HT-29 (cell line): Measurements from ENCODE around the gene TP63. TPM values are rescaled to one million over a fixed set of nuclear protein-coding genes. Genes with fewer than 3 reads are reported as not detected.
"Not testable (repeated sequence)": the region's sequence is repeated elsewhere in the genome, so short reads cannot be mapped to it uniquely, and the experiment has no call there.

ENCODE experiments used
- DNase-seq: peaks from one replicate; pipeline ENCODE4 v3.0.0-alpha.2; 2015; ENCODE audit warnings: low spot score
- total RNA-seq: library from RNA; depleted of rRNA; stranded (reverse); fragments of >200 nt; shearing (Covaris generic); gene quantifications from 2 replicates; pipeline ENCODE4 v1.2.3, GENCODE V29; 2014; rRNA removed

Gene TP63
- total RNA-seq = not detected in 2 replicates

DNA sequence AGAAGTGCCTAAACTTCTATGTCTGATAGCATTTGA is at the start of gene TP63:
TP63 (plus strand) TSS at position 17 of the 36 bp plus-strand sequence. CDS start 127 bp downstream, outside the sequence.
- no peak for DNase-seq

DNA sequence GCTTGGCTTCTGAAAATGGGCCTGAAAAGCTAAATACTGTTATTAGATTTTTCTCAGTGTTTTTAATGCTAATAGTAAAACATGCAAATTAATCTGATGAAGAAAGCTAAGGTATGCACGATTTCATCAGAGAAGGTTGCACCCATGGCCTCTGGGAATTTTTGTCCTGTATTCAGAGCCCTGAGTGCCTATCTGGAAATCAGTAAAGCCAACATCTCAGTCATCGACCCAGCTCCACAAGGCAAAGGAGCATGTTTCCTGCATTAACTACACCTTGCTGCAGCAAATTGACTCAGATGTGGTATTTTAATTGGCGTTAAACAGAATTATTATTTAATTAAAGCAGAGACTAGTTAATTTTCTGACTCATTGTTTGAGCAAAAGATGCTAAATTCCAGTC is 49.0 kb upstream of the TP63 start:
- DNase-seq = no peak

DNA sequence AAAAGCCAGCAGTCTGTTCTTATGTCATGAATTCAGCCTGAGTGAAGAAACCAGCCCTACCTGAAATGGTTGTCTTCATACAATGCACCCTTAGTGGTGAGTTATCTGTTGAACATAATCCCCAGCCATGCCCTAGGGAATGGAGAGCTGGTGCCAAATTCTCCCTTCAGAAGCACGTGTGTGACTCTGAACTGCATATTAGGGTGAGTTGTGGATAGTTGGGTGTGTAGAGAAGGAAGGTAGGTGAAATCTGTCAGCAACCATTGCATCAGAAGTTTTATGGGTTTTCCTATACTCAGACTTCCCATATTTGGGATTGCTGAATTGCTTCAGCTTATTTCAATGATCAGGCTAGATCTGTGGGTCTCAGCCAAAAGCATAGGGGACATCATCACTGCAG is 46.5 kb upstream of the TP63 start:
- no peak for DNase-seq

DNA sequence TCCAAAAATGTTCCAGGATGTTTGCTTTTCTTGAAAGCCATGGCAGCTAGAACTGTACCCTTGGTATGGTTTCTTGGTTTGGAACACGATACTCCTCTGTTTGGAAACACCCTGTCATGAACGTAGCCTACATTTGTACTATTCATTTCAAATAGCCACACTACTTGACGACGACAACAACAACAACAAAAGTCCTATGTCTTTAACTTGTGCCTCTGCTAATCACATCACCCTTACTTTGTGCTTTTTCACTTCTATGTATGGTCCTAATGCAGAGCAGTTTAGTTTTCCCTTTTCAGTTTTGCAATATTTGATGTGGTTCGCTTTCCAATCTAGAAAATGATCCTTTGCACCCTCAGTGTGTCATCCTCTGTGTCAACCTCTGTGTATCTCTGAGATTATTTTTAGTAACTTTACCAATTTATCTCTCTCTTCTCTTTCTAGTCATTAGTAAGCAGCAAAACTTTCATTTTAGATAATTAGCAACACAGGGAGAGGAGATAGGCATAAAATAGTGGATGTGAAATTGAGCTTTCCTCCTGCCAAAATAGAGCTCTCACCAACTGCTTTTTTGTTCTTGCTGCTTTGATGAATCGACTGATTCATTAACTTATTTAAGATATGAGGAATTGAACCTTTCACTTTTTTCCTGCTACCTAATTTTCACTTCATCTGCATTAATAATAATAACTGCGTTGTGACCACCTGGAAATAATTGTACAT is 44.1 kb upstream of the TP63 start:
- DNase-seq = no peak

DNA sequence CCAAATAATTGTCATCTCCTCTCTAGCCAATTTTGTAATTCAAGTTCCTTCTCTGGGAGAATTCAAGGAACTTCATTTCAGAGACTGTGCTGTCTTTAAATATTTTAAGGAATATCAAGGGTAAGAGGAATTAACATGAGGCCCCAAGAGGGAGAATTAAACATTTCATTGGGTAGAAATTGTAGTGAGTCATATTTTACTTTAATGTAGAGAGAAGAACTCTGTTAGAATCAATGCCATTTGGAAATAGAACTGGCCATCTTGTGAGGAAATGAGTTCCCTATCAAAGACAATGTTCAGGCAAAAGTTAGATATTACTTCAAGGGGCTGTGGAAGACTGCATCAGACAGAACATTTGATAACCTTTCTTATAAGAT is 43.5 kb upstream of the TP63 start:
- DNase-seq = no peak

DNA sequence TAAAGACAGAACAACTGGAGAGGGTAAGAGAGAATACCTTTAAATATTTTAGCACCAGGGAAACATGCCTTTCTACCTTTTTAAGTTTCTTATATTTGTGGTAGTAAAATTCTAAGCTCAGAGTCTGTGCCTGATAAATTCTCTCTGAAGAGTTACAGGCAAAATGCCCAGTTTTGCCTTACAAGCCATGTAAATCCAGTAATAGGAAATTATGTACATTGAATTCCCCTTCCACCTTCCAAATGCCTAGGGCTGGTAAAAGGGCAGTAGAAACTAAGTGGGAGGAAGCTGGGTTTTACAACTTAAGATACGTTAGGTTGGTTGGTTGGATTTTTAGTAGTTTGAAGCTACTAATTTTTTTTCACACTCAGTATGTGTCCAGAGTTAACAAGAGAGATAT is 43.1 kb upstream of the TP63 start:
- no peak for DNase-seq

DNA sequence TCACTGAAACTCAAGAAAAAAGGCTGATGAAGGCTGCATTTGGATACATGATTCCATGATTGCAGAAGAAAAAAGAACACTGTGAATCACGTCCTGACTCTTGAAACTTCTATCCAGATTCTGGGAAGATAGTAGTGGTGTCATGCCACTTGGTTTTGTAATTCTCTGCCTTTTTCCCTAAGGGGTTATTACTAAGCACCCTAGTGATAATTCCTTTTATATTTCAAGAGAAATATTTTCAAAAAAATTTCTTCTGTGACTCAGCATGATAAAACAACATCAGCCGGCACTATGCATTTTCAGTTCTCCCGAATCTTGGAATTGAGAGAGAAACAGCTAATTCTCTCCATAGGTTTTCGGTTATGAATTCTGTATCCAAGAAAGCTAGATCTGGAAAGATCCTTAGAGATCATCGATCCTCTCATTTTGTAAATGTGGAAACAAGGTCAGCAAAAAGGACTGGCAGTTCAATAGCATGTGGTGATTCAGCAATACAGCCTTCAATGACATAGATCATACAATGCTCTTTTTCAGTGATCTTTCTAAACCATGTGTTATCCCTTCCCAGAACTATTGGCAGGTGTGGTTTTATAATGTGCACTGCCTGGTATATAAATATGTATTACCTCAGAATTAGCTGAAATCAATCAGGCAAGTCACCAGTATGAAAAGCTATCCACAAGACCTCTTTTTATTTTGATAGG is 42.6 kb upstream of the TP63 start:
- DNase-seq = no peak

DNA sequence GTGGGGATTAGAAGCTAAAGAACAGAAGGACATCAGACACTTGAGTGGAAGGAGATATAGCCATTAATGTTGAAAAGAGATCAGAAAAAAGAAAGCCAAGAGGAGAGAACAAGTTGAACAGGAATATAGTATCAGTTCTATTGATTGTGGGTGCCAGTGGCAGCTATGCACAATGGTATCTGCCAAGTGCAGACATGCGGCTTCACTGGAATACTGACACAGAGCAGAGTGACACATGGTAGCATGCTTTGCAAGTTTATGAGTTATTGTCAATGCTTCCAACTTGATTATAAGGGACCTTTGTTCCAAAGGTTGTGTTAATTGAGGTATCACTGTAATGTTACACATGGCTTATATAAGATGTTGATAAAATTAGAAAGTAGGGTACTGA is 42.0 kb upstream of the TP63 start:
- no peak for DNase-seq

DNA sequence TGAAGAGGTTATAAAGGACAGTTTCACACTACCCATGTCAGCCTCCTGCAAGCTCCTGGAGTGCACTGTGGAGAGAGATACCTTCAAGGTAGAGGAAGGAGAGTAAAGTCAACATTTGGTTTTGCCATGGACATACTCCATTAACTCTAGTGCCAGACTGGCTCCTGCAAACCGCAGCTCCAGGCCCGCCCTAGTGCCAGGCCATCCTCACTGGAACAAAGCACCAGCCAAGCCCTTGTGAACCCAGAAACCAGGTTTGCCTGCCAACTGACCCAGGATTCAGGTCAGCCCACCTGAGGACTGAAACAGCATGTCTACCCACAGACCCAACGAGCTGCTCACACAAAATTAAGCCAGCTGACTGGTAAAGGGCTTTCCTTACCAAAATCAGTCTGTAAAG is 41.0 kb upstream of the TP63 start:
- DNase-seq = no peak

DNA sequence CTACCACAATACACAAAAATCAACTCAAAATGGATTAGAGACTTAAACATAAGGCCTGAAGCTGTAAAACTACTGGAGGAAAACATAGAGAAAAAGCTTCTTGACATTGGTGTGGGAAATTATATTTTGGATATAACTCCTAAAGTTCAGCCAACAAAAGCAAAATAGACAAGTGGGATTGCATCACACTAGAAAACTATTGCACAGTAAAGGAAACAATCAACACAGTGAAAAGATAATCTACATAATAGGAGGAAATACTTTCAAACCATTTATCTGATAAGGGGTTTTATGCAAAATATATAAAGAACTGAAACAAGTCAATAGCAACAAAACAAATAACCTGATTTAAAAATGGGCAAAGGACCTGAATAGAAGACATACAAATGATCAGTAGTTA is 37.6 kb upstream of the TP63 start:
- DNase-seq = no peak

DNA sequence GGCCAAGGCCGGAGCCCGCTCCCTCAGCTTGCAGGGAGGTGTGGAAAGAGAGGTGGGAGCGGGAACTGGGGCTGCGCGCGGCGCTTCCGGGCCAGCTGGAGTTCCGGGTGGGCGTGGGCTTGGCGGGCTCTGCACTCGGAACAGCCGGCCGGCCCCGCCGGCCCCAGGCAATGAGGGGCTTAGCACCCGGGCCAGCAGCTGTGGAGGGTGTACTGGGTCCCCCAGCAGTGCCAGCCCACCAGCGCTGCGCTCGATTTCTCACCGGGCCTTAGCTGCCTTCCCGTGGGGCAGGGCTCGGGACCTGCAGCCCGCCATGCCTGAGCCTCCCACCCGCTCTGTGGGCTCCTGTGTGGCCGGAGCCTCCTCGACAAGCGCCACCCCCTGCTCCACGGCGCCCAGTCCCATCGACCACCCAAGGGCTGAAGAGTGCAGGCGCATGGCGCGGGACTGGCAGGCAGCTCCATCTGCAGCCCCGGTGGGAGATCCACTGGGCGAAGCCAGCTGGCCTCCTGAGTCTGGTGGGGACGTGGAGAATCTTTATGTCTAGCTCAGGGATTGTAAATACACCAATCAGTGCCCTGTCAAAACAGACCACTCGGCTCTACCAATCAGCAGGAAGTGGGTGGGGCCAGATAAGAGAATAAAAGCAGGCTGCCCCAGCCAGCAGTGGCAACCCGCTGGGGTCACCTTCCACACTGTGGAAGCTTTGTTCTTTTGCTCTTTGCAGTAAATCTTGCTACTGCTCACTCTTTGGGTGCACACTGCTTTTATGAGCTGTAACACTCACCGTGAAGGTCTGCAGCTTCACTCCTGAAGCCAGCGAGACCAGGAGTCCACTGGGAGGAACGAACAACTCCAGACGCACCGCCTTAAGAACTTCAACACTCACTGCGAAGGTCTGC is 34.9 kb upstream of the TP63 start:
- DNase-seq = not testable (repeated sequence)

DNA sequence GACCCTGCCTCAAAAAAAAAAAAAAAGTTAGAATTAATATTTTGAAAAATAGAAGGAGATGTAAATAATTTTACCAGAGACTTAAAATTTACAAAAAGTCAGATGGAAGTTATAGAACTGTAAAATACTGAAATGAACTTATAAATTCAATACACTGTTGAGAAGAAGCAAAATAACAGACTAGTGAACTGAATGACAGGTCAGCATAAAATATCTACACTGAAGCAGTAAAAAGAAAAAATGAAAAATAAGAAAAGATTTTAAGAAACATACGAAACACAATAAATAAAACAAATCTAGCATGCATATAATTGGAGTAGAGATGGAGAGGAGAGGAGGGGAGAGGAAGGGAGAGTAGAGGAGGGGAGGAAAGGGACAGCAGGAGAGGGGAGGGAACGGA is 33.3 kb upstream of the TP63 start:
- DNase-seq = no peak

DNA sequence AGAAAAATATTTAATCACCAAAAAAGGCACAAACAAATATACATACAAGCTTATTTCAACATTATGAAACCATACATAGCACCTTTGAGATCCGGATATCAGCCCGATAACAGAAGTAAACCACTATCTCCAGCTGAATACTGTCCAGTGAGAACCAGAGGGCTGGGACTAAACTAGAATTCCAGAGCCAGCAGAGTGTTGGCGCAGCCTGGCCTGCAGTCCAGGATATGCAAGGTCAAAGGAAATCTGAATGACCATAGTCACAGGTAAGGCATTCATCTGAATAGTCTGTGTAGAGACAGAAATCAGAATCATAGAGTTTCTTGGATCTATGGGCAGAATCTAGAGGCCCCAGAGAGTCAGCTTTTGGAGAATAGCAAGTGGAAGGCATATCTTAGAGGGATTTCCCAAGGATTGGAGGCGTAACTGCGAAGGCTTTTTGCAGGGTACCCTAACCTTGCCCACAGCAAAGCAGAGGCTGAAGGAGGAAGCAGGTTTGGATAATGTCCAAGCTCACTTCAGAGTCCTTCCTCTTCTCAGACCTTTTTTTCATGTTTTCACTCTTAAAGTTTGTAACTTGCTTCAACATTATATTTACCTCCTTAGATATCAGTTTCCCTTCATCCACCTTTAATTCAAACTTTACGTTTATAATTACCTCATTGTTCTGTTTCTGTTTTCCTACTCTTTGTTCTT is 32.5 kb upstream of the TP63 start:
- DNase-seq = no peak

DNA sequence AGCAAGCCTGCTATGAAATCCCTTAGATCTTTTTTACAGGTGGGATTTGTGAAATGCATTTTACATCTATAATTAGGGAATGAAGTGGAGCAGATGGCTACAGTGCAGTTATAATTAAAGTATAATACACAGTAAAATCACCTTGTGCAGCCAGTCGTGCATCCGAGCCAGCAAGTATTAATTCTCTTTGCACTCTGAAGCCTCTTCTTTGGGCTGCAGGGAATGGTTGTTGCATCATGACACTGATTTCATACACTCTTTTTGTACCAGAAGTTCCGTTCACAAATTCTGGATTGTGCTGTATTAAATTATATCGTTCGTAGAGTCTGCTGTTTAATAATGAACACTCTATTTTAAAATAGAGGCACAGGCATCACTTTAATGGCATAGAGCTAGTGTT is 28.7 kb upstream of the TP63 start:
- DNase-seq = no peak

DNA sequence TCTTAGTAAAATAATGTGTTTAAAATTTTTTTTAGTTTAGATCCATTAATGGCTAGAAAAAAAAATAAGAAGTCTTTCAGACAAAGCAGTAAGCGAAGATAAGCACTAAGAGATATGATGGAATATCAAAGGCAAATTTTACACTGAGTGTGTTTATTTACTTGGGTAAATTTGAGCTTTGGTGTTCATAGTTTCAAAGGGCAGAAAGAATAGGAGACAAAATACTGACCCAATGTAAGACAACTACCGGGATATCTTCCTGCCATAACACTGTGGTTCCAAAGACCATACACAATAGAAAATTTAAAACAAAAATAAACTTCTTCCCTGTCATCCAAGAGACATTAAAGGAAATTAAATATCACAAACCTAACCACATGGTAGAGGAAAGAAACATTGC is 25.5 kb upstream of the TP63 start:
- no peak for DNase-seq

DNA sequence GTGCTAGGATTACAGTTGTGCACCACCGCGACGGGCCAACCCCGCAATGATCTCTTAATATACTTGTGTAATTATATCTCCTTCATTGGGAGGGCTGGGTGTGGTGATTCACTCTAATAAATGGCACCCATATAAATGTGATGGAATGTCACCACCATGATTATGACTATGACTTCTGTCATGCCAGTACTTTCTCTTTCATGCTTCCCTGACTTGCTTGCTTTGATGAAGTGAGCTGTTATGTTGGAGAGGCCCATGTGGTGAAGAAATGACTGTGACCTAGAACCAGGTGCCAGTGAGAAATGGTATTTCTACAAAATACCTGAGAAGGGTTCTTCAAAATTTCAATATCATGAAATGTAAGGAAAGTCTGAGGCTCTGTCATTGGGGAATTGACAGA is 24.4 kb upstream of the TP63 start:
- no peak for DNase-seq

DNA sequence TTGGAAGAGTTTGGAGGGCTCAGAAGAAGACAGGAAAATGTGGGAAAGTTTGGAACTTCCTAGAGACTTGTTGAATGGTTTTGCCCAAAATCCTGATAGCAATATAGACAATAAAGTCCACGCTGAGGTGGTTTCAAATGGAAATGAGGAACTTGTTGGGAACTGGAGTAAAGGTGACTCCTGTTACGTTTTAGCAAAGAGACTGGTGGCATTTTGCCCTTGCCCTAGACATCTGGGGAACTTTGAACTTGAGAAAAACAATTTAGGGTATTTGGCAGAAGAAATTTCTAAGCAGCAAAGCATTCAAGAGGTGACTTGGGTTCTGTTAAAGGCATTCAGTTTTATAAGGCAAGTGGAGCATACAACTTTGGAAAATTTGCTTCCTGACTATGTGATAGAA is 18.5 kb upstream of the TP63 start:
- DNase-seq = not testable (repeated sequence)

DNA sequence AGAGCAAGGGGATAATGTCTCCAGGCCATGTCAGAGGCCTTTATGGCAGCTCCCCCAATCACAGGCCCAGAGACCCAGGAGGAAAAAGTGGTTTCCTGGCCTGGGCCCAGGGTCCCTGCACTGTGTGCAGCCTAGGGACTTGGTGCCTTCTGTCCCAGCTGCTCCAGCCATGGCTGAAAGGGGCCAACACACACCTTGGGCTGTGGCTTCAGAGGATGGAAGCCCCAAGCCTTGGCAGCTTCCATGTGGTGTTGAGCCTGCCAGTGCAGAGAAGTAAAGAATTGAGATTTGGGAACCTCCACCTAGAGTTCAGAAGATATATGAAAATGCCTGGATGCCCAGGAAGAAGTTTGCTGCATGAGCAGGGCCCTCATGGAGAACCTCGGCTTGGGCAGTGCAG is 18.1 kb upstream of the TP63 start:
- DNase-seq = no peak

DNA sequence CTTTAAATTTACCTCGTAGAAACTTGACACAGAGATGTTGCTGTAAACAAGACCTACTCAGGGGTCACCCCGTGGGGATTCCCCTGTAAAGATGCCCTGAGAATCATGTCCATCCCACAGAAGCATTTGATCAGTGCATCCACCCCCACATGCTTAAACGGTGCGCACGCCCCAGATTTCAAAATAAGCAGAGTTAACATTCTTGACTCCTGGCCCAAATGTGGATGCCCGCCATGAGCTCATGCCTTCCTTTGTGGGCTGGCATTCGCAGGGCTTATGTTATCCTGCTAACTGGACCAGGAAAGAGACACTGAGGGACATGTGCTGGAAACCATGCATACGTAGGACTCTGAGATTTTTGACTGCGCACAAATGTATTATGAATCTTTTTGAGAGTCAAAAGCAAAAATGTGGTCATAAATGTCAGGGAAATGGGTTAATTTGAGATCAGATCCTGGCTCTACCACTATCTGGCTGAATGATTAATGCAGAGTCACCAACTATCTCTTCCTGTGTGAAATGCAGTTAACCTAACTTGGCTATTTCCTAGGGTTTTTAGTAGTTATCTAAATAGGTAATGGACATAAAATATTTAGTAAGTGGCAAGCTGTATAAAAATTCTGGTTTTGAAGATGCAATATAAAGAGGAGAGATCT is 9.1 kb upstream of the TP63 start:
- DNase-seq = no peak

DNA sequence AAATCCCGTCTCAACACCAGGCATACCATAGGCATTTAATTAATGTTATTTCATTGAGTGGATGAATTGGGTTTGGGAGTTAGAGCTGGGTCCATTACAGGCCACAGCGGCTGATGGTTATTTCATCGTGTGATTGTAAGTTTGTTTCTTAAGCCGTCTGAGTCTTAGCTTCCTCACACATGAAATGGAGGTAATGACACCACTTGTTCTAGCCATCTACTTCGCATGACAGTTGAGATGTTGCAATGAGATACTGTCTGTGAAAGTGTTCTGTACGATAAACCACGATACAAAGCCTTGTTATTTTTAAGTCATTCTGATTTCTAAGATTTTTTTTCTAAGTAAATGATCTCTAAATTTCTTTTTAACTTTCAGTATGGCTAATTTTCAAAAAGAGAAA is 8.6 kb upstream of the TP63 start:
- DNase-seq = no peak

DNA sequence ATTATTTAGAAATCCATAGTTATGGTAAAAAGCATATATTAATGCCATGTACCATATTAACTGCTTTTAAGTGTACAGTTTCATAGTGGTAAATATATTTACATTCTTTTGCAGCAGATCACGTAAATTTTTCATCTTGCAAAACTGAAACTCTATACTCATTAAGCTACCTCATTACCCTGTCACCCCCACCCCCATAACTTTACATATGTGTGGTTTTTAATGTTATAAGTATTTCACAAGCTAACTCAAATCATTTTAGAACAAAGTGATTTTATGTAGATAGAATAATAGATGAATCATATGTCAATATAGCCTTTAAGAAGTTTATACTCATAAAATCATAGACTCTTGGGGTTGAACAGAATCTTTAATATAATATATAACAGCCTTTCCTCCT is 7.1 kb upstream of the TP63 start:
- DNase-seq = no peak

DNA sequence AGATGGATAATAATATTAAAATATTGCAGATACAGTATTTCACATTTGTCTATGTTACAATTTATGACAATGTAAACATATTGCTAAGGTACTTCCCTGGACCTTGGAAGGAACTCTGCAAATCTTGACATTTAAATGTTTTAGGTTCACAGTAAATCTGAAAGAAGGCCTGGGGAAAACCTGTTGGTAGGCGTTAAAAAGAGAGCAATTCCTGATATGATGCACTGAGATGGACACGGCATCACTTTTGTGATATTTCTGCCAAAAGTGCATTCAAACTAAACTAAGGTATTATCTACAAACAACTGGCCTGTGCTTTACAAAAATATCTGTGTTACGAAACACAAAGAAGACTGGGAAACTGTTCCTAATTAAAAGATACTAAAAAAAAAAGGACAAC is 6.1 kb upstream of the TP63 start:
- no peak for DNase-seq
